ENCODE measurements around the gene NCR2.
A peak's percentile ranks its signal among the peaks of the same experiment; 100 is the strongest.

NCR2 gene

GRCh38 chr6:41332241-41332640 is 3.2 kb upstream of the NCR2 start:
- no peak for DNase-seq

- DNase-seq = no peak
These were observed 2.3 kb upstream of the NCR2 start for GRCh38 chr6:41332842-41333736.

- no peak for DNase-seq
These were observed 847 bp upstream of the NCR2 start for GRCh38 chr6:41334482-41335040.

DNA sequence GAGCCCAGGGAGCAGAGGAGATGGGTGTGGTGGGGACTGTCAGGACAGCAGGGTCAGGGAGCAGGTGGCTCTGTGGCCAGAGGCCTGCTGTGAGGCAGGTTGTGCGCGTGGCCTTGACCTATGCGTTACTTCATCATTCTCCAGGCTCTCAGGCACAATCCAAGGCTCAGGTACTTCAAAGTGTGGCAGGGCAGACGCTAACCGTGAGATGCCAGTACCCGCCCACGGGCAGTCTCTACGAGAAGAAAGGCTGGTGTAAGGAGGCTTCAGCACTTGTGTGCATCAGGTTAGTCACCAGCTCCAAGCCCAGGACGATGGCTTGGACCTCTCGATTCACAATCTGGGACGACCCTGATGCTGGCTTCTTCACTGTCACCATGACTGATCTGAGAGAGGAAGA is 535 bp downstream of the NCR2 start:
- DNase-seq = no peak

- peak; percentile 14 for DNase-seq
These were observed 1.4 kb downstream of the NCR2 start for GRCh38 chr6:41336824-41337223.

- no peak for DNase-seq
These were observed 2.3 kb downstream of the NCR2 start for GRCh38 chr6:41337709-41338108.

GRCh38 chr6:41338659-41339058 is 3.3 kb downstream of the NCR2 start:
- DNase-seq = no peak

DNA sequence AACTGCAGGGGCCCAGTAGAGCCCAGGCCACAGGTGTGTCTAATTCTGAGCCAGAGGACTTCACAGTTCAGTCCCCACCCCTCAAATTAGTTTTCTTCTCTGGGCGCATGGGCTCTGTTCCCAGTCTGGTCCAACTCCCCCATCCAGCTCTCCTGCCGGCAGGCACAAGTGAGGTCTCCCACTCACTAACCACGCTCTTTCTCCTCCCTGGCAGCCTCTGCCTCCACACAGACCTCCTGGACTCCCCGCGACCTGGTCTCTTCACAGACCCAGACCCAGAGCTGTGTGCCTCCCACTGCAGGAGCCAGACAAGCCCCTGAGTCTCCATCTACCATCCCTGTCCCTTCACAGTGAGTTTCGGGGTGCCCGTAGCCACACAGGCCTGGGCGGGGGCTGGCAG is 6.2 kb downstream of the NCR2 start:
- DNase-seq = no peak

GRCh38 chr6:41342241-41342640 is 6.8 kb downstream of the NCR2 start:
- DNase-seq = no peak

DNA sequence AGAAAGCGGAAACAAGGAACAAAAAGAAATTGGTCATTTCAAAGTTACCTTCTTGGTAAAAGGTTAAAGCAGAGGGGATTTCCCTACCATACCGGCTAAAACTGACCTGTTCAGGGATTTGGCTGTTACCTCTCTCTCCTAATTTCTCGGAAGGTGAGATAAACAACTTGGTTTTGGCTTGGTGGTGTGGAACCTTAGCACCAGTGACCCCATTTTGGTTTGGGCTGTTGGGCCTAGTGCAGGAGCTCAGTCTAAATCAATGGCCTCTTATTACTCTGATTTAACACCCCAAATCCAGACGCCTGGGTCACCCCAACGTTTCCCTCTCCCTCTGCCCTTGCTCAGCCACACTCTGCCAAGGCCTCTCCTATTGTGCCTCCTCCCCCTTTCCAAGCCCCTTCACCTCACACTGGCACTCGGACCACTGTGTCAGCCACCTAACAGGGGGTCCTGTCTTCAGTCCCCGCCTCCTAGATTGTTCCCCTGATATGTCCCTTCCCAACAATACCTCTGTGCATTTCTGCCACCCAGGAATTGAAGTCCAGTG is 8.3 kb downstream of the NCR2 start:
- no peak for DNase-seq

- no peak for DNase-seq
These were observed 9.5 kb downstream of the NCR2 start for GRCh38 chr6:41344876-41345275.

DNA sequence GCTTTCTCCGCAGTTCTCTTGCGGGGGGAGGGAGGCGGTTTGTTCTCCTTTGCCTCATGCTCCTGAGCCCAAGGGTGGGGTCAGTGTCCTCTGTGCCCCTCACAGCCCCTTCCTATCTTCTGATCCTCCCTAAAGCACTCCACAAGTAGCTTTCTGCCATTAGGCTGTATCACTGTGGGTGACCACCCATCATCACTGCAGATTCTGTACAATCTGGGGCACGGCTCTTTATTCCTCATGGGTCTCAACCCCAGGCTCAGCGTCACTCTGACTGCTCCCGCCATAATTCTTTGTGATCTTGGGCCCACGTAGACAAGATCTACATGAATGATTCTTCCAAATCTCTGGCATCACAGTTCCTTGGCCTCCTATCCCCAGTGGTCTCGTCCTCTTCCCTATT is 10.5 kb downstream of the NCR2 start:
- no peak for DNase-seq

GRCh38 chr6:41346441-41346840 is 11.0 kb downstream of the NCR2 start:
- no peak for DNase-seq

- DNase-seq = no peak
These were observed 12.1 kb downstream of the NCR2 start for GRCh38 chr6:41347378-41348050.

DNA sequence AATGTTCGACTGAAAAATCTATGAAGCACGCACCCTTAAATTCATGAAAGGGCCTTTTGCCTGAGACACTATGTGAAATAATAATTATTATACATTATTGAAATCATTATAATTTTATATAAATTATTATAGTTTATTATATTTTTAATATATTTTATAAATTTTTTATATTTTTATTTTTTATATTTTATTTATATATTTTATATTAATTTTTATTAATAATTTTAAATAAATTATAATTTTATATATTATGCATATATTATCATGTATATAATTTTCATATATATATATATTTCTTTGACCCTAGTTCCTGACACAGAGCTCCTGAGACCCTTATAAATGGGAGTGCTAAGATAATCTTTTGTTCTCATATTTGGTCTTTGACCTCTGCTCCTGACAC is 13.5 kb downstream of the NCR2 start:
- no peak for DNase-seq

DNA sequence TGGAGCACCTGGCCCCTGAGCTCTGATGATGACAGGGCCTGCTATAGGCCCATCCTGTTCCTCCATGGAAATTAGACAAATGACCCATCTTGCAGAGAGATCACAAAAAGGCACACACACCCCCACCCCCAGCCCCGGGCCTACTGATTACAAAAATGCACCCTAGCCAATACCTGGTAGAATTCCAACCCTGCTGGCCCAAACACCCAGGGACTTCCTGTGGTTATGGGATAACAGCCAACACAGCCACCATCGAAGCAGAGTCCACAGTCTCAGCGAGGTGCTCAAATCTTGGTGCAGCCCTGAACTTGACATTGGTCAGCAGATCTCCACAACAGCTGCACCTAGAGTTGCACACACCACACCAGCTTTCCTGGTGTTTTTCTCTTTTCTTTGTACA is 17.0 kb downstream of the NCR2 start:
- peak; percentile 16 for DNase-seq

DNA sequence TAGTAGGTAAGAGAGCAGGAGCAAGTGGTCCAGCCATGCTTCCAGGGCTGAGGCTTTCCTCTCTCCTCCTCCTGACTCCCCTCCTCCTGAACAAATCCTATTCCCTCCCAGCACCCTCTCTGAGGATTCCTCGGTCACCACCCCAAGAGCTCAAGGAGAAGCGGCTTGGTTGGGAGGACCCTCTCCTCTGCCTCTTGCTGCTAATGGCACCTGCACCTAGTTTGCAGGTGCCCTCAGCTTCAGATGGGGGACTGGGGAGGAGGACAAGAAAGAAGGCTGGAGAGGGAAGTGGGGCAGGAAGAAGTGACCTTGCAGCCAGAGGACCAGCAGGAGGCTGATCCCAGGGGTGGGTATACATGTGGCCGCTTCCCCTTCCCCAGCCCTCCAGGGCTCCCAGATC is 17.5 kb downstream of the NCR2 start:
- DNase-seq = no peak

GRCh38 chr6:41353333-41353732 is 17.9 kb downstream of the NCR2 start:
- DNase-seq = no peak

GRCh38 chr6:41355952-41356351 is 20.5 kb downstream of the NCR2 start:
- DNase-seq = no peak

- no peak for DNase-seq
These were observed 21.4 kb downstream of the NCR2 start for GRCh38 chr6:41356825-41357224.

DNA sequence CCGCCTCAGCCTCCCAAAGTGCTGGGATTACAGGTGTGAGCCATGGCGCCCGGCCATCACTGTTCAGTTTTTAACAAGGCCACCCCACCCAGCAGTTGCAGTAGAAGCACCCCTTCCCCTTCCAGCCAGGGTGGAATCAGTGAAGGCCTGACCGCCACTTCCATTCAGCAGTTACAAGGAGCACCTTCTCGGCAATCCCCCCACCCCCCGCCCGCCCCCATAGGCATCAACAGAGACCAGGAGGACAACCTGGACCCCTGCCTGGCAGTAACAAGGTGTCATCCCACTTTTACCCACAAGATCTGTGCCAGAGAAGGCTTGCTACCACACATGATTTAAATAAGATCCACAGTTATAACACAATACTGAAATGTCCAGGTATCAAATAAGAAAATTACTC is 23.1 kb downstream of the NCR2 start:
- no peak for DNase-seq

DNA sequence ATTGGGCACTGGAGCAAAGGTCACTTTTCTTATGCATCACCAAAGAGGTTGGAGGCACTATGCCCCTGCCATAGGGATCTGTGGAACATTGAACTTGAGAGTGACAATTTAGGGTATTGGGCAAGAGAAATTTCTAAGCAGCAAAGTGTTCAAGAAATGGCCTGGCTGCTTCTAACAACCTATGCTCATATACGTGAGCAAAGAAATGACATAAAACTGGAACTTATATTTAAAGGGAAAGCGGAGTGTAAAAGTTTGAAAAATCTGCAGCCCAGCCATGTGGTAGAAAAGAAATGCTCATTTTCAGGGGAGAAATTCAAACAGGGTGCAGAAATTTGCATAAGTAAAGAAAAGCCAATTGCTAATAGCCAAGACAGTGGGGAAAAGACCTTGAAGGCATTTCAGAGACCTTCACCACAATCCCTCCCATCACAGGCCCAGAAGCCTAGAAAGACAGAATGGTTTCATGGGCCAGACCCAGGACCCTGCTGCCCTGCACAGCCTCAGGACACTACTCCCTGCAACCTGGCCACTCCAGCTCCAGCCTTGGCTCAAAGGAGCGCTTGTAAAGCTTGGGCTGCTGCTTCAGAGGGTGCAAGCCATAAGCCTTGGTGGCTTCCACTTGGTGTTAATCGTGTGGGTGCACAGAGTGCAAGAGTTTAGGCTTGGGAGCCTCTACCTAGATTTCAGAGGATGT is 24.4 kb downstream of the NCR2 start:
- no peak for DNase-seq

- no peak for DNase-seq
These were observed 24.9 kb downstream of the NCR2 start for GRCh38 chr6:41360314-41360685.

Data from NCI-H2029 (cell line).